K562 (cell line): ENCODE results near the gene C22orf39. TPM values are rescaled to one million over a fixed set of nuclear protein-coding genes. Genes with fewer than 3 reads are reported as not detected.

Experiments used
- ATAC-seq: fragments of 200-7000 bp; cut with Tn5 transposase; 3 replicates; pipeline ENCODE4 v1.9.1; 2020; ENCODE audit warnings: moderate library complexity
- BruUV-seq: library from RNA; stranded (reverse); fragments of 400-500 nt; replicated peaks from 2 replicates; lab custom pipeline; 2021; lab: Mats Ljungman, UMichigan
- CTCF ChIA-PET: fragments of 300-600 bp; formaldehyde crosslinking; extraction: SDS; loops from one replicate; lab custom pipeline; 2021; ENCODE audit warnings: low intra/inter-chr PET ratio; lab: Yijun Ruan, JAX
- POLR2A ChIA-PET: fragments of 300-600, 350-650 bp; sonication (Branson Sonifier 250); formaldehyde crosslinking; extraction: SDS; loops from one replicate; lab custom pipeline; 2021; ENCODE audit warnings: antibody characterized with exemption, inconsistent platforms; lab: Yijun Ruan, JAX
- DNase-seq, 4 experiments: peaks; one replicate each; pipeline versions ENCODE4 v3.0.0 to v3.0.0-alpha.2; 2011 to 2018; ENCODE audit warnings: low spot score in 3 of 4, mixed read lengths in 3 of 4; ENCODE audit errors: extremely low read depth in 1 of 4
- FAIRE-seq: peaks from 2 replicates; lab custom pipeline; 2011; peaks lifted over from hg19 to GRCh38; lab: Jason Lieb, UNC
- H2AFZ ChIP-seq: 2 replicates; pipeline ENCODE4 v1.6.0; 2011; ENCODE audit warnings: low read depth, low read length, control low read depth, inconsistent platforms
- H3K27ac ChIP-seq: fragments of 200-600 bp; 3 replicates; pipeline ENCODE4 v1.8.0; 2011; ENCODE audit warnings: low read depth, mild to moderate bottlenecking, control low read depth, inconsistent platforms, low read length, moderate library complexity, mixed read lengths; ENCODE audit errors: extremely low read depth
- H3K27me3 ChIP-seq, 2 experiments: fragments of 300-600 bp in 1 of 2; 2 replicates in 1 of 2; 3 replicates in 1 of 2; pipeline versions ENCODE4 v1.6.0 to v1.8.0; 2011; ENCODE audit warnings: inconsistent platforms in 2 of 2, low read length in 2 of 2, mild to moderate bottlenecking in 1 of 2, mixed read lengths in 1 of 2, moderate library complexity in 1 of 2; ENCODE audit not compliant: control insufficient read depth in 2 of 2, insufficient read depth in 2 of 2
- H3K36me3 ChIP-seq: fragments of 300-600 bp; 3 replicates; pipeline ENCODE4 v1.8.0; 2011; ENCODE audit warnings: mild to moderate bottlenecking, low read length, inconsistent platforms; ENCODE audit not compliant: control insufficient read depth, insufficient read depth
- H3K4me1 ChIP-seq, 2 experiments: fragments of 200-600 bp in 1 of 2; replicated peaks in 1 of 2; 2 replicates in 1 of 2; 3 replicates in 1 of 2; pipeline versions ENCODE4 v1.5.1 to v1.8.0; 2011; ENCODE audit warnings: inconsistent platforms in 2 of 2, low read length in 2 of 2, mild to moderate bottlenecking in 1 of 2, mixed read lengths in 1 of 2, moderate library complexity in 1 of 2; ENCODE audit not compliant: control insufficient read depth in 2 of 2, insufficient read depth in 2 of 2
- H3K4me2 ChIP-seq: 2 replicates; pipeline ENCODE4 v1.6.1; 2011; ENCODE audit warnings: low read length, control low read depth, inconsistent platforms, mixed read lengths; ENCODE audit not compliant: insufficient read depth
- H3K4me3 ChIP-seq: fragments of 200-600 bp; sonication (generic), shearing (Covaris generic); 2 replicates; pipeline ENCODE4 v1.5.1; 2016; ENCODE audit warnings: control low read depth, inconsistent platforms
- H3K79me2 ChIP-seq: fragments of 200-600 bp; 3 replicates; pipeline ENCODE4 v1.8.0; 2011; ENCODE audit warnings: low read length, inconsistent platforms; ENCODE audit not compliant: control insufficient read depth, insufficient read depth
- H3K9ac ChIP-seq, 2 experiments: 2 replicates each; pipeline versions ENCODE4 v1.6.0 to v1.6.1; 2011; ENCODE audit warnings: low read depth in 2 of 2, low read length in 2 of 2, control low read depth in 1 of 2, inconsistent platforms in 1 of 2, mild to moderate bottlenecking in 1 of 2, mixed read lengths in 1 of 2; ENCODE audit not compliant: insufficient read depth in 1 of 2
- H3K9me1 ChIP-seq: one replicate; pipeline ENCODE4 v1.6.0; 2011; ENCODE audit warnings: inconsistent platforms, mild to moderate bottlenecking, low read length, moderate library complexity; ENCODE audit not compliant: control insufficient read depth, insufficient read depth
- H3K9me3 ChIP-seq: replicated peaks from 2 replicates; pipeline ENCODE4 v1.5.1; 2011; ENCODE audit warnings: low read depth, low read length, inconsistent platforms; ENCODE audit not compliant: control insufficient read depth, insufficient read depth
- H4K20me1 ChIP-seq: replicated peaks from 2 replicates; pipeline ENCODE4 v1.6.1; 2011; ENCODE audit warnings: low read length, inconsistent platforms, mixed read lengths; ENCODE audit not compliant: control insufficient read depth, insufficient read depth
- CHCHD3 ChIP-seq: fragments of 250-450 bp; sonication (Bioruptor Pico); IDR thresholded peaks from 2 replicates; pipeline ENCODE4 v2.1.2; 2022; ENCODE audit warnings: mild to moderate bottlenecking
- CTBP1 ChIP-seq: fragments of 450-650 bp; IDR thresholded peaks from 2 replicates; pipeline ENCODE4 v1.6.1; 2016; ENCODE audit warnings: borderline replicate concordance
- ELF1 ChIP-seq: fragments of 200-800 bp; sonication (Bioruptor generic); IDR thresholded peaks from 2 replicates; pipeline ENCODE4 v1.6.1; 2016; ENCODE audit warnings: missing genetic modification characterization, missing compliant biosample characterization
- HSF4 ChIP-seq: fragments of 250-450 bp; sonication (Bioruptor Pico); IDR thresholded peaks from 2 replicates; pipeline ENCODE4 v2.1.2; 2022; ENCODE audit warnings: mild to moderate bottlenecking, moderate library complexity, borderline replicate concordance
- MBD2 ChIP-seq: sonication (generic); IDR thresholded peaks from 2 replicates; pipeline ENCODE4 v1.6.1; 2016; ENCODE audit warnings: low read depth, borderline replicate concordance
- MTF1 ChIP-seq: fragments of 250-450 bp; sonication (Bioruptor Pico); IDR thresholded peaks from 2 replicates; pipeline ENCODE4 v1.9.0; 2021; ENCODE audit warnings: moderate library complexity, mild to moderate bottlenecking, inconsistent platforms, borderline replicate concordance
- MXD1 ChIP-seq: fragments of 250-450 bp; sonication (Bioruptor Pico); IDR thresholded peaks from 2 replicates; pipeline ENCODE4 v1.8.0; 2021; ENCODE audit warnings: borderline replicate concordance, mild to moderate bottlenecking, moderate library complexity; ENCODE audit not compliant: poor library complexity, severe bottlenecking
- NEUROD1 ChIP-seq: fragments of 150-350 bp; IDR thresholded peaks from 2 replicates; pipeline ENCODE4 v1.6.1; 2014; ENCODE audit warnings: borderline replicate concordance, low read length, low read depth; ENCODE audit not compliant: partially characterized antibody
- PHB ChIP-seq: fragments of 250-450 bp; sonication (Bioruptor Pico); IDR thresholded peaks from 2 replicates; pipeline ENCODE4 v1.5.0; 2021
- PML ChIP-seq: IDR thresholded peaks from 2 replicates; pipeline ENCODE4 v1.6.1; 2012; ENCODE audit warnings: low read length, inconsistent platforms
- POLR2A ChIP-seq: fragments of 450-650 bp; conservative IDR thresholded peaks from 2 replicates; pipeline ENCODE4 v1.6.1; 2016
- POLR2AphosphoS5 ChIP-seq: IDR thresholded peaks from 2 replicates; pipeline ENCODE4 v1.6.1; 2011; ENCODE audit warnings: mild to moderate bottlenecking, low read depth, low read length, moderate library complexity; ENCODE audit not compliant: control insufficient read depth, insufficient read depth
- POLR2B ChIP-seq: fragments of 450-650 bp; IDR thresholded peaks from 2 replicates; pipeline ENCODE4 v1.6.1; 2018; ENCODE audit warnings: low read depth; ENCODE audit not compliant: partially characterized antibody
- RAD21 ChIP-seq, 2 experiments: fragments of 250-450 bp in 1 of 2; fragments of 450-650 bp in 1 of 2; sonication (Bioruptor Pico) in 1 of 2; formaldehyde crosslinking in 1 of 2; IDR thresholded peaks in 1 of 2; conservative IDR thresholded peaks in 1 of 2; 2 replicates each; pipeline versions ENCODE4 v1.4.0 to v1.8.0; 2020 to 2022; ENCODE audit warnings: mild to moderate bottlenecking in 2 of 2, moderate library complexity in 1 of 2
- RBM39 ChIP-seq: fragments of 200-400 bp; formaldehyde crosslinking; optimal IDR thresholded peaks from 2 replicates; pipeline ENCODE3; 2018; ENCODE audit warnings: low read depth, low read length
- SETDB1 ChIP-seq: IDR thresholded peaks from one replicate; pipeline ENCODE4 v1.6.1; 2012; ENCODE audit warnings: low read length, control low read depth, inconsistent platforms
- SREBF1 ChIP-seq: fragments of 150-350 bp; IDR thresholded peaks from 2 replicates; pipeline ENCODE4 v1.6.1; 2014; ENCODE audit warnings: antibody characterized with exemption, low read depth, low read length, borderline replicate concordance
- THAP12 ChIP-seq: fragments of 250-450 bp; sonication (Bioruptor Pico); IDR thresholded peaks from 2 replicates; pipeline ENCODE4 v1.9.0; 2021; ENCODE audit warnings: mild to moderate bottlenecking, inconsistent platforms
- WHSC1 ChIP-seq: IDR thresholded peaks from one replicate; pipeline ENCODE4 v1.6.1; 2012; ENCODE audit warnings: low read length, control low read depth, inconsistent platforms
- WGBS: fragments of 100-300 bp; shearing (Covaris generic); methylation state at CpG from one replicate; pipeline ENCODE4 v1.1.6; 2016; ENCODE audit warnings: low coverage, mixed read lengths; ENCODE audit not compliant: insufficient coverage; ENCODE audit errors: missing lambda C conversion rate; 5-methylcytosine and 5-hydroxymethylcytosine counted together
- in situ Hi-C: fragments of 300-500 bp; cut with MboI; formaldehyde crosslinking; loops from 4 replicates; pipeline ENCODE4 v1.15.0; 2018; ENCODE audit warnings: inconsistent platforms, mixed read lengths
- intact Hi-C: fragments of 100-400 bp; cut with micrococcal nuclease; formaldehyde crosslinking; loops from 2 replicates; pipeline ENCODE4 v1.14.2; 2022
- polyA plus RNA-seq, 8 experiments: library from polyadenylated mRNA; depleted of rRNA in 4 of 8; stranded (reverse) in 5 of 8; unstranded in 3 of 8; fragments of >200 nt; fragmentation: Nextera tagmentation in 2 of 8; fragmentation: Illumina TruSeq in 1 of 8; extraction: Ambion mirVana in 2 of 8; extraction: Trizol in 1 of 8; gene quantifications; 2 replicates each; pipeline versions ENCODE4 v1.2.1 to v1.2.3, GENCODE V29; 2011 to 2014; ENCODE audit warnings: inconsistent platforms in 1 of 8, missing spikeins in 1 of 8
- total RNA-seq, 7 experiments: library from RNA; depleted of rRNA in 6 of 7; stranded (reverse); fragments of >200 nt in 6 of 7; fragmentation: Illumina TruSeq in 2 of 7; extraction: Trizol in 2 of 7; gene quantifications; 2 replicates each; pipeline versions ENCODE4 v1.2.1 to v1.2.3, GENCODE V29; 2011 to 2021; ENCODE audit warnings: low replicate concordance in 1 of 7

The C22orf39 gene
- total and polyA plus RNA-seq, 9 of the 15 experiments (the other 6 are each of a cell fraction or from before 2014, with no cell fraction given), result 20.4 to 139 (median 66.8) TPM

- WGBS, result 83% methylated on average over 5 of the region's 5 CpGs
- peak in 1 of 4 experiments; percentile 26 for DNase-seq
- Histone ChIP-seq H3K79me2 (peaks cover 45% of the 10 kb centered on the region), H3K27me3 (no peaks in the 10 kb centered on the region), H3K4me1 (peaks cover 27 to 37% of the 10 kb centered on the region in 2 experiments), H3K4me2 (no peak overlapping the region), H4K20me1 (peaks cover 22% of the 10 kb centered on the region), H3K9me1 (no peaks in the 10 kb centered on the region), H2AFZ (no peak overlapping the region), H3K4me3 (no peak overlapping the region), H3K27ac (no peak overlapping the region), H3K9me3 (no peaks in the 10 kb centered on the region), H3K36me3 (peaks cover 86% of the 10 kb centered on the region), H3K9ac (peak overlapping the region in 1 of 2 experiments; percentile 11; a peak in 1 of 4 replicates)
- FAIRE-seq, result no peak
- intact Hi-C loops (loop anchor here (10.0 kb wide), 1 partner anchor 176 kb away; no protein-coding TSS in a partner anchor), in situ Hi-C loops (no loop called here)
- no TSS peak for BruUV-seq
- no peak for ATAC-seq
- POLR2A ChIA-PET, result interaction anchor here (1.0 to 11.7 kb wide), 5 partner anchors 7 to 81 kb away, joined by 3 to 284 read pairs (median 74); partner anchors contain the start of genes CDC45, HIRA and MRPL40
- CTCF ChIA-PET, result no interaction called here
- TF ChIP-seq ELF1 (tag) (no peak), THAP12 (CRISPR knock-in tag) (0 out of 2 replicates have a peak, but pooled peaks have one; percentile 56), RBM39 (peak; percentile 15), NEUROD1 (no peak), CTBP1 (0 out of 2 replicates have a peak, but pooled peaks have one; percentile 26), HSF4 (CRISPR knock-in tag) (no peak), POLR2A (peak; percentile 58), RAD21 (CRISPR knock-in tag; conservative IDR thresholded peaks at IDR 0.05 in 1 of 2, IDR thresholded peaks at IDR 0.05 in 1 of 2) (0 out of 4 replicates have a peak, but pooled peaks of 1 of the 2 experiments have one; percentile 2), MXD1 (CRISPR knock-in tag) (no peak), PML (0 out of 2 replicates have a peak, but pooled peaks have one; percentile 14), SREBF1 (0 out of 2 replicates have a peak, but pooled peaks have one; percentile 50), SETDB1 (peak; percentile 5), POLR2AphosphoS5 (0 out of 2 replicates have a peak, but pooled peaks have one; percentile 57), MBD2 (no peak), WHSC1 (peak; percentile 79), PHB (CRISPR knock-in tag) (peak; percentile 59; the same call in 1 of the 2 replicates), CHCHD3 (CRISPR knock-in tag) (0 out of 2 replicates have a peak, but pooled peaks have one; percentile 15), MTF1 (CRISPR knock-in tag) (no peak), POLR2B (peak; percentile 52)
These were observed 1.4 kb upstream of the C22orf39 start for GRCh38 chr22:19448739-19449421.
